HepG2 (cell line): ENCODE results near the gene KLF12. TPM values are rescaled to one million over a fixed set of nuclear protein-coding genes. Genes with fewer than 3 reads are reported as not detected.

Experiments used
- ATAC-seq: fragments of 200-7000 bp; cut with Tn5 transposase; 3 replicates; pipeline ENCODE4 v1.9.1; 2020; ENCODE audit warnings: mild to moderate bottlenecking, moderate library complexity
- BruUV-seq: library from RNA; stranded (reverse); fragments of 400-500 nt; replicated peaks from 2 replicates; lab custom pipeline; 2021; lab: Mats Ljungman, UMichigan
- CTCF ChIA-PET: fragments of 300-600 bp; formaldehyde crosslinking; extraction: SDS; loops from one replicate; lab custom pipeline; 2021; ENCODE audit warnings: low total read pairs, inconsistent platforms, low intra/inter-chr PET ratio; lab: Yijun Ruan, JAX
- POLR2A ChIA-PET: fragments of 350-600 bp; sonication (Branson Sonifier 250); formaldehyde crosslinking; loops from one replicate; lab custom pipeline; 2020; ENCODE audit warnings: antibody characterized with exemption, inconsistent platforms; lab: Yijun Ruan, JAX
- DNase-seq: peaks from one replicate; pipeline ENCODE4 v3.0.0-alpha.2; 2015; ENCODE audit warnings: low spot score
- FAIRE-seq: peaks from 3 replicates; lab custom pipeline; 2011; peaks lifted over from hg19 to GRCh38; lab: Jason Lieb, UNC
- H2AFZ ChIP-seq: one replicate; pipeline ENCODE4 v1.6.1; 2011; ENCODE audit warnings: low read length, inconsistent platforms
- H3K27ac ChIP-seq: fragments of 300-600 bp; 3 replicates; pipeline ENCODE4 v1.8.0; 2011; ENCODE audit warnings: mixed run types, mild to moderate bottlenecking, mixed read lengths, low read length, inconsistent platforms; ENCODE audit not compliant: insufficient read depth; ENCODE audit errors: extremely low read length
- H3K27me3 ChIP-seq, 2 experiments: fragments of 200-600 bp in 1 of 2; 2 replicates in 1 of 2; 3 replicates in 1 of 2; pipeline versions ENCODE4 v1.6.0 to v1.8.0; 2011; ENCODE audit warnings: low read length in 2 of 2, mild to moderate bottlenecking in 2 of 2, moderate library complexity in 2 of 2, inconsistent platforms in 1 of 2; ENCODE audit not compliant: insufficient read depth in 2 of 2, control insufficient read depth in 1 of 2
- H3K36me3 ChIP-seq, 2 experiments: fragments of 200-600 bp in 1 of 2; replicated peaks in 1 of 2; 2 replicates in 1 of 2; 3 replicates in 1 of 2; pipeline versions ENCODE4 v1.5.1 to v1.8.0; 2011; ENCODE audit warnings: low read length in 2 of 2, inconsistent platforms in 1 of 2; ENCODE audit not compliant: insufficient read depth in 2 of 2, control insufficient read depth in 1 of 2
- H3K4me1 ChIP-seq: 2 replicates; pipeline ENCODE4 v1.5.1; 2012; ENCODE audit warnings: low read length, inconsistent platforms; ENCODE audit not compliant: insufficient read depth
- H3K4me2 ChIP-seq: 2 replicates; pipeline ENCODE4 v1.6.0; 2011; ENCODE audit warnings: low read depth, low read length, inconsistent platforms
- H3K4me3 ChIP-seq, 3 experiments: fragments of 200-600 bp in 1 of 3; sonication (generic), shearing (Covaris generic) in 1 of 3; replicated peaks in 1 of 3; 2 replicates each; pipeline ENCODE4 v1.5.1; 2011 to 2016; ENCODE audit warnings: low read length in 3 of 3, inconsistent platforms in 2 of 3, low read depth in 2 of 3, mild to moderate bottlenecking in 2 of 3, control low read depth in 1 of 3, mixed read lengths in 1 of 3; ENCODE audit not compliant: insufficient read depth in 1 of 3
- H3K79me2 ChIP-seq: one replicate; pipeline ENCODE4 v1.6.1; 2011; ENCODE audit warnings: low read length, inconsistent platforms; ENCODE audit not compliant: insufficient read depth
- H3K9ac ChIP-seq: 2 replicates; pipeline ENCODE4 v1.6.0; 2011; ENCODE audit warnings: mild to moderate bottlenecking, low read depth, low read length, inconsistent platforms; ENCODE audit not compliant: insufficient read depth
- H3K9me3 ChIP-seq: 2 replicates; pipeline ENCODE4 v1.5.1; 2012; ENCODE audit warnings: mild to moderate bottlenecking, low read length
- H4K20me1 ChIP-seq: 2 replicates; pipeline ENCODE4 v1.6.0; 2011; ENCODE audit warnings: inconsistent platforms, mild to moderate bottlenecking, low read length, moderate library complexity; ENCODE audit not compliant: insufficient read depth
- CAMTA2 ChIP-seq: sonication (generic); formaldehyde crosslinking; IDR thresholded peaks from 2 replicates; pipeline ENCODE4 v1.4.0; 2020; ENCODE audit warnings: mild to moderate bottlenecking, missing genetic modification reagents, borderline replicate concordance
- CEBPG ChIP-seq: IDR thresholded peaks from 2 replicates; pipeline ENCODE4 v1.6.1; 2016
- DMAP1 ChIP-seq: IDR thresholded peaks from 2 replicates; pipeline ENCODE4 v1.6.1; 2016
- ESRRA ChIP-seq: sonication (generic); formaldehyde crosslinking; IDR thresholded peaks from 2 replicates; pipeline ENCODE4 v1.5.1; 2020; ENCODE audit warnings: mild to moderate bottlenecking, low read depth, missing genetic modification reagents
- ETV6 ChIP-seq: sonication (generic); formaldehyde crosslinking; conservative IDR thresholded peaks from 2 replicates; pipeline ENCODE4 v1.4.0; 2020; ENCODE audit warnings: missing genetic modification reagents
- HOXA7 ChIP-seq: sonication (generic); formaldehyde crosslinking; IDR thresholded peaks from 2 replicates; pipeline ENCODE4 v1.8.1; 2022; ENCODE audit warnings: mild to moderate bottlenecking, missing genetic modification reagents, moderate library complexity
- MAFF ChIP-seq: IDR thresholded peaks from 2 replicates; pipeline ENCODE4 v1.6.1; 2011; ENCODE audit warnings: low read depth, low read length, improper control_type of control experiment
- MTF2 ChIP-seq: sonication (generic); formaldehyde crosslinking; IDR thresholded peaks from 2 replicates; pipeline ENCODE4 v1.5.0; 2020; ENCODE audit warnings: missing genetic modification reagents, borderline replicate concordance
- NR2F2 ChIP-seq: IDR thresholded peaks from 2 replicates; pipeline ENCODE4 v1.6.1; 2012; ENCODE audit warnings: low read depth, inconsistent platforms, borderline replicate concordance
- POLR2G ChIP-seq: fragments of 200-400 bp; formaldehyde crosslinking; IDR thresholded peaks from 2 replicates; pipeline ENCODE4 v1.6.1; 2018; ENCODE audit warnings: mild to moderate bottlenecking, low read depth, low read length, moderate library complexity
- PTBP1 ChIP-seq: fragments of 200-400 bp; formaldehyde crosslinking; IDR thresholded peaks from 2 replicates; pipeline ENCODE4 v1.6.1; 2018; ENCODE audit warnings: low read length, low read depth; ENCODE audit not compliant: poor library complexity, severe bottlenecking
- TBX3 ChIP-seq: fragments of 450-650 bp; IDR thresholded peaks from 2 replicates; pipeline ENCODE4 v1.6.1; 2017; ENCODE audit warnings: antibody characterized with exemption, mild to moderate bottlenecking, inconsistent platforms, borderline replicate concordance
- TFDP2 ChIP-seq: sonication (generic); formaldehyde crosslinking; IDR thresholded peaks from 2 replicates; pipeline ENCODE4 v1.4.0; 2020; ENCODE audit warnings: missing genetic modification reagents
- ZSCAN22 ChIP-seq: sonication (generic); formaldehyde crosslinking; IDR thresholded peaks from 2 replicates; pipeline ENCODE4 v1.4.0; 2020; ENCODE audit warnings: mild to moderate bottlenecking, missing genetic modification reagents
- WGBS: methylation state at CpG from one replicate; pipeline ENCODE4 v1.1.6; 2017; ENCODE audit warnings: low lambda C conversion rate; 5-methylcytosine and 5-hydroxymethylcytosine counted together
- in situ Hi-C: cut with HindIII; loops from 2 replicates; pipeline ENCODE4 v1.10.0; 2017; ENCODE audit warnings: low pct_unique_long_range_greater_than_20kb; ENCODE audit not compliant: extremely low pct_ligation_motif_present
- intact Hi-C: fragments of 100-400 bp; cut with micrococcal nuclease; formaldehyde crosslinking; loops from one replicate; pipeline ENCODE4 v1.10.0; 2022; ENCODE audit not compliant: unreplicated experiment
- polyA plus RNA-seq, 8 experiments: library from polyadenylated mRNA; depleted of rRNA in 3 of 8; stranded (reverse) in 7 of 8; unstranded in 1 of 8; fragments of >200 nt; fragmentation: Illumina TruSeq in 4 of 8; extraction: Trizol in 4 of 8; gene quantifications; 2 replicates each; pipeline versions ENCODE4 v1.2.1 to v1.2.3, GENCODE V29; 2011 to 2016; ENCODE audit warnings: low read depth in 4 of 8, missing spikeins in 1 of 8, mixed read lengths in 1 of 8; ENCODE audit not compliant: insufficient read depth in 1 of 8
- total RNA-seq, 5 experiments: library from RNA; depleted of rRNA; stranded (reverse); fragments of >200 nt; fragmentation: Illumina TruSeq; extraction: Trizol; gene quantifications; 2 replicates each; pipeline ENCODE4 v1.2.3, GENCODE V29; 2016; ENCODE audit warnings: low read depth in 1 of 5
- TF ChIP-seq, protein P1 (sequence below): sonication (generic); formaldehyde crosslinking; IDR thresholded peaks from 2 replicates; pipeline ENCODE4 v1.8.0; 2022; ENCODE audit warnings: low read depth, missing genetic modification reagents
- TF ChIP-seq, protein P2 (sequence below): sonication (generic); formaldehyde crosslinking; IDR thresholded peaks from 2 replicates; pipeline ENCODE4 v1.4.0; 2020; ENCODE audit warnings: mild to moderate bottlenecking, missing genetic modification reagents
- TF ChIP-seq, protein P3 (sequence below): sonication (generic); formaldehyde crosslinking; IDR thresholded peaks from 2 replicates; pipeline ENCODE4 v1.5.0; 2020; ENCODE audit warnings: mild to moderate bottlenecking, missing genetic modification reagents, borderline replicate concordance

Gene KLF12
- total and polyA plus RNA-seq, 2 of the 13 experiments (the other 11 are each of a cell fraction or from before 2014, with no cell fraction given), result 0.66 to 1.5 TPM

GRCh38 chr13:74118328-74118727, 15.9 kb downstream of the KLF12 start:
- DNase-seq (no peak), ATAC-seq (no peak), FAIRE-seq (no peak)
- H3K4me2 ChIP-seq, result no peak overlapping the region
- 74% methylated on average over 4 of the region's 4 CpGs for WGBS
- CTCF ChIA-PET, result no interaction called here
- BruUV-seq, result no TSS peak
- no peak overlapping the region for H3K4me3 ChIP-seq
- H2AFZ ChIP-seq, result no peak overlapping the region
- in situ Hi-C loops (no loop called here), intact Hi-C loops (no loop called here)
- H3K79me2 ChIP-seq, result no peaks in the 10 kb centered on the region
- no peaks in the 10 kb centered on the region for H3K36me3 ChIP-seq
- H3K27me3 ChIP-seq, result no peaks in the 10 kb centered on the region
- H3K27ac ChIP-seq, result no peak overlapping the region
- H3K9me3 ChIP-seq, result peaks cover 15% of the 10 kb centered on the region
- H4K20me1 ChIP-seq, result no peaks in the 10 kb centered on the region
- POLR2A ChIA-PET, result no interaction called here
- no peak overlapping the region for H3K9ac ChIP-seq
- H3K4me1 ChIP-seq, result no peaks in the 10 kb centered on the region
- TF ChIP-seq TBX3 (no peak), ESRRA (CRISPR knock-in tag) (no peak), MAFF (no peak), MTF2 (CRISPR knock-in tag) (no peak), NR2F2 (no peak), ETV6 (no peak), HOXA7 (CRISPR knock-in tag) (no peak), ZSCAN22 (no peak), DMAP1 (CRISPR knock-in tag) (no peak), POLR2G (no peak), CEBPG (CRISPR knock-in tag) (no peak), TFDP2 (CRISPR knock-in tag) (no peak), CAMTA2 (no peak), PTBP1 (no peak)
- TF ChIP-seq, protein P1, sequence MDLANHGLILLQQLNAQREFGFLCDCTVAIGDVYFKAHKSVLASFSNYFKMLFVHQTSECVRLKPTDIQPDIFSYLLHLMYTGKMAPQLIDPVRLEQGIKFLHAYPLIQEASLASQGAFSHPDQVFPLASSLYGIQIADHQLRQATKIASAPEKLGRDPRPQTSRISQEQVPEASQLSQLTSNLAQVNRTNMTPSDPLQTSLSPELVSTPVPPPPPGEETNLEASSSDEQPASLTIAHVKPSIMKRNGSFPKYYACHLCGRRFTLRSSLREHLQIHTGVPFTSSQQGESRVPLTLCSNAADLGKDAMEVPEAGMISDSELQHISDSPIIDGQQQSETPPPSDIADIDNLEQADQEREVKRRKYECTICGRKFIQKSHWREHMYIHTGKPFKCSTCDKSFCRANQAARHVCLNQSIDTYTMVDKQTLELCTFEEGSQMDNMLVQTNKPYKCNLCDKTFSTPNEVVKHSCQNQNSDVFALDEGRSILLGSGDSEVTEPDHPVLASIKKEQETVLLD (CRISPR knock-in tag), result no peak
- TF ChIP-seq, protein P2, sequence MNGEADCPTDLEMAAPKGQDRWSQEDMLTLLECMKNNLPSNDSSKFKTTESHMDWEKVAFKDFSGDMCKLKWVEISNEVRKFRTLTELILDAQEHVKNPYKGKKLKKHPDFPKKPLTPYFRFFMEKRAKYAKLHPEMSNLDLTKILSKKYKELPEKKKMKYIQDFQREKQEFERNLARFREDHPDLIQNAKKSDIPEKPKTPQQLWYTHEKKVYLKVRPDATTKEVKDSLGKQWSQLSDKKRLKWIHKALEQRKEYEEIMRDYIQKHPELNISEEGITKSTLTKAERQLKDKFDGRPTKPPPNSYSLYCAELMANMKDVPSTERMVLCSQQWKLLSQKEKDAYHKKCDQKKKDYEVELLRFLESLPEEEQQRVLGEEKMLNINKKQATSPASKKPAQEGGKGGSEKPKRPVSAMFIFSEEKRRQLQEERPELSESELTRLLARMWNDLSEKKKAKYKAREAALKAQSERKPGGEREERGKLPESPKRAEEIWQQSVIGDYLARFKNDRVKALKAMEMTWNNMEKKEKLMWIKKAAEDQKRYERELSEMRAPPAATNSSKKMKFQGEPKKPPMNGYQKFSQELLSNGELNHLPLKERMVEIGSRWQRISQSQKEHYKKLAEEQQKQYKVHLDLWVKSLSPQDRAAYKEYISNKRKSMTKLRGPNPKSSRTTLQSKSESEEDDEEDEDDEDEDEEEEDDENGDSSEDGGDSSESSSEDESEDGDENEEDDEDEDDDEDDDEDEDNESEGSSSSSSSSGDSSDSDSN (CRISPR knock-in tag), result no peak
- TF ChIP-seq, protein P3, sequence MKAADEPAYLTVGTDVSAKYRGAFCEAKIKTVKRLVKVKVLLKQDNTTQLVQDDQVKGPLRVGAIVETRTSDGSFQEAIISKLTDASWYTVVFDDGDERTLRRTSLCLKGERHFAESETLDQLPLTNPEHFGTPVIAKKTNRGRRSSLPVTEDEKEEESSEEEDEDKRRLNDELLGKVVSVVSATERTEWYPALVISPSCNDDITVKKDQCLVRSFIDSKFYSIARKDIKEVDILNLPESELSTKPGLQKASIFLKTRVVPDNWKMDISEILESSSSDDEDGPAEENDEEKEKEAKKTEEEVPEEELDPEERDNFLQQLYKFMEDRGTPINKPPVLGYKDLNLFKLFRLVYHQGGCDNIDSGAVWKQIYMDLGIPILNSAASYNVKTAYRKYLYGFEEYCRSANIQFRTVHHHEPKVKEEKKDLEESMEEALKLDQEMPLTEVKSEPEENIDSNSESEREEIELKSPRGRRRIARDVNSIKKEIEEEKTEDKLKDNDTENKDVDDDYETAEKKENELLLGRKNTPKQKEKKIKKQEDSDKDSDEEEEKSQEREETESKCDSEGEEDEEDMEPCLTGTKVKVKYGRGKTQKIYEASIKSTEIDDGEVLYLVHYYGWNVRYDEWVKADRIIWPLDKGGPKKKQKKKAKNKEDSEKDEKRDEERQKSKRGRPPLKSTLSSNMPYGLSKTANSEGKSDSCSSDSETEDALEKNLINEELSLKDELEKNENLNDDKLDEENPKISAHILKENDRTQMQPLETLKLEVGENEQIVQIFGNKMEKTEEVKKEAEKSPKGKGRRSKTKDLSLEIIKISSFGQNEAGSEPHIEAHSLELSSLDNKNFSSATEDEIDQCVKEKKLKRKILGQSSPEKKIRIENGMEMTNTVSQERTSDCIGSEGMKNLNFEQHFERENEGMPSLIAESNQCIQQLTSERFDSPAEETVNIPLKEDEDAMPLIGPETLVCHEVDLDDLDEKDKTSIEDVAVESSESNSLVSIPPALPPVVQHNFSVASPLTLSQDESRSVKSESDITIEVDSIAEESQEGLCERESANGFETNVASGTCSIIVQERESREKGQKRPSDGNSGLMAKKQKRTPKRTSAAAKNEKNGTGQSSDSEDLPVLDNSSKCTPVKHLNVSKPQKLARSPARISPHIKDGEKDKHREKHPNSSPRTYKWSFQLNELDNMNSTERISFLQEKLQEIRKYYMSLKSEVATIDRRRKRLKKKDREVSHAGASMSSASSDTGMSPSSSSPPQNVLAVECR (CRISPR knock-in tag), result no peak
